Stimulated activated CD8-positive, alpha-beta memory T cell treated with anti-CD3 and anti-CD28 coated beads, Interleukin-12 subunit alpha, Interleukin-12 subunit beta, amount 100 ng/mL, for 4 hours (primary cell): ENCODE results near the gene PAOX.
A peak's percentile ranks its signal among the peaks of the same experiment; 100 is the strongest.
"Not testable (repeated sequence)": the region's sequence is repeated elsewhere in the genome, so short reads cannot be mapped to it uniquely, and the experiment has no call there.

Experiments
- DNase-seq: peaks from one replicate; pipeline ENCODE4 v3.0.0-alpha.2; 2020; ENCODE audit warnings: low read depth

PAOX gene

GRCh38 chr10:133364645-133365431 lies 14.2 kb upstream of the PAOX start:
- no peak for DNase-seq

GRCh38 chr10:133365461-133366129 lies 13.5 kb upstream of the PAOX start:
- no peak for DNase-seq

- DNase-seq: no peak
Observed at GRCh38 chr10:133366130-133366478, 13.0 kb upstream of the PAOX start.

GRCh38 chr10:133366751-133367150 lies 12.3 kb upstream of the PAOX start:
- DNase-seq: no peak

- DNase-seq: not testable (repeated sequence)
Observed at GRCh38 chr10:133367461-133367860, 11.6 kb upstream of the PAOX start.

- no peak for DNase-seq
Observed at GRCh38 chr10:133368153-133368552, 10.9 kb upstream of the PAOX start.

GRCh38 chr10:133370030-133370786 lies 8.9 kb upstream of the PAOX start:
- no peak for DNase-seq

GRCh38 chr10:133372507-133372906 lies 6.6 kb upstream of the PAOX start:
- DNase-seq: no peak

- peak; percentile 92 for DNase-seq
Observed at GRCh38 chr10:133373174-133374090, 5.6 kb upstream of the PAOX start, which contains the start of gene ECHS1. Gene ECHS1 (minus strand): TSS chr10:133373354. CDS start chr10:133373333, 21 bp downstream.

GRCh38 chr10:133375357-133376115 lies 3.5 kb upstream of the PAOX start:
- no peak for DNase-seq

GRCh38 chr10:133376183-133376582 lies 2.9 kb upstream of the PAOX start:
- not testable (repeated sequence) for DNase-seq

GRCh38 chr10:133377025-133377817 lies 1.8 kb upstream of the PAOX start:
- no peak for DNase-seq

GRCh38 chr10:133377818-133378250 lies 1.2 kb upstream of the PAOX start:
- no peak for DNase-seq

- DNase-seq: peak; percentile 40
Observed at GRCh38 chr10:133378251-133379096, 588 bp upstream of the PAOX start.

- no peak for DNase-seq
Observed at GRCh38 chr10:133379801-133380666, 972 bp downstream of the PAOX start.

GRCh38 chr10:133381036-133381435 lies 2.0 kb downstream of the PAOX start:
- no peak for DNase-seq

- no peak for DNase-seq
Observed at GRCh38 chr10:133383551-133383950, 4.5 kb downstream of the PAOX start.

GRCh38 chr10:133384071-133384470 lies 5.0 kb downstream of the PAOX start:
- DNase-seq: no peak
